ENCODE results near the gene RET. TPM values are rescaled to one million over a fixed set of nuclear protein-coding genes. Genes with fewer than 3 reads are reported as not detected.

RET gene
- total and polyA plus RNA-seq, 7 donors, result 1.8 to 6.5 (median 3.9) TPM; not detected in 2

DNA sequence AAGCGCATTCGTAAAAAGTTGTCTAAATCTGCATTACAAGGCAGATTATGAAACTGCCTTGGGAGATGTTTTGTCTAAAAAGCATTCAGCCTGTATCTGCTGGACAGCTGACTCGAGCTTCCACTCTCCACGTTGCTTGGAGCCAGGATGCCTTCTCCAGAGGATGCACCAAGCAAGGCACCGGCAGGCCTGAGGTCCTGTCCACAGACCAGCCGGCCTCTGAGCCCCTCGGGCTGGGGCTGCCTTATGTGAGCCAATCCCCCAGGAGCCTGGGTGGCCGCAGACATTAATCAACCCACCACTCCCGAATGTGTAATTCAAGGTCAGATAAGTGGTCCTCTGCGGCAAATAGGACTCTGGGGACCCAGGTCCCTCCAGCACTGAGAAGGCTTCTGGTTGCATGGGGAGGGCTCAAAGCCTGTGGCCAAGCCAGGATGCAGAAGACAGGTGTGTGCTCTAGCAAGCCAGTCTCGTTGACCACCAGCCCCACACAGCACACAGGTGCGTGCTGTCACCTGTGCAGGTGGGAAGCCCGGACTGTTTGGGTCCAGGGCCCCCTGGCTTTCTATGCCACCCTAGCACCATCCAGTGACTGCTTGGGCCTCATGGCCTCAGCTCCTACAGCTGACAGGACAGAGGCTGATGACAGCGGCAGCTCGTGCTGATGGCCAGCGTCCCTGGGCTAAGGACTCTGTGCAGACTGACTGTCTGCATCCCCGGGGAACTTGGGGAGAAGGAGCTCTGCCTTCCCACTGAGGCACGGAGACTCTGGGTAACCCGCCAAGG is 4.8 kb upstream of the RET start:
- Histone ChIP-seq H3K9me3 (no peaks in the 10 kb centered on the region), H3K4me3 (no peak overlapping the region), H3K4me1 (peaks cover 0 to 27% (median 17%) of the 10 kb centered on the region in 4 donors), H3K36me3 (no peaks in the 10 kb centered on the region), H3K27ac (no peak overlapping the region), H3K27me3 (peaks cover 7 to 32% (median 21%) of the 10 kb centered on the region in 3 donors)
- WGBS, 2 donors, result 84 to 87% methylated on average over 19 of the region's 19 CpGs
- DNase-seq, result no peak
- intact Hi-C loops (cut with DNase I), result no loop called here
- no peak for TF ChIP-seq EP300 (IDR thresholded peaks at IDR 0.05)
- TF ChIP-seq POLR2AphosphoS5 (IDR thresholded peaks at IDR 0.05), result no peak
- TF ChIP-seq, protein P1, sequence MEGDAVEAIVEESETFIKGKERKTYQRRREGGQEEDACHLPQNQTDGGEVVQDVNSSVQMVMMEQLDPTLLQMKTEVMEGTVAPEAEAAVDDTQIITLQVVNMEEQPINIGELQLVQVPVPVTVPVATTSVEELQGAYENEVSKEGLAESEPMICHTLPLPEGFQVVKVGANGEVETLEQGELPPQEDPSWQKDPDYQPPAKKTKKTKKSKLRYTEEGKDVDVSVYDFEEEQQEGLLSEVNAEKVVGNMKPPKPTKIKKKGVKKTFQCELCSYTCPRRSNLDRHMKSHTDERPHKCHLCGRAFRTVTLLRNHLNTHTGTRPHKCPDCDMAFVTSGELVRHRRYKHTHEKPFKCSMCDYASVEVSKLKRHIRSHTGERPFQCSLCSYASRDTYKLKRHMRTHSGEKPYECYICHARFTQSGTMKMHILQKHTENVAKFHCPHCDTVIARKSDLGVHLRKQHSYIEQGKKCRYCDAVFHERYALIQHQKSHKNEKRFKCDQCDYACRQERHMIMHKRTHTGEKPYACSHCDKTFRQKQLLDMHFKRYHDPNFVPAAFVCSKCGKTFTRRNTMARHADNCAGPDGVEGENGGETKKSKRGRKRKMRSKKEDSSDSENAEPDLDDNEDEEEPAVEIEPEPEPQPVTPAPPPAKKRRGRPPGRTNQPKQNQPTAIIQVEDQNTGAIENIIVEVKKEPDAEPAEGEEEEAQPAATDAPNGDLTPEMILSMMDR (IDR thresholded peaks at IDR 0.05), result no peak
- no peak for TF ChIP-seq POLR2A (IDR thresholded peaks at IDR 0.05)

DNA sequence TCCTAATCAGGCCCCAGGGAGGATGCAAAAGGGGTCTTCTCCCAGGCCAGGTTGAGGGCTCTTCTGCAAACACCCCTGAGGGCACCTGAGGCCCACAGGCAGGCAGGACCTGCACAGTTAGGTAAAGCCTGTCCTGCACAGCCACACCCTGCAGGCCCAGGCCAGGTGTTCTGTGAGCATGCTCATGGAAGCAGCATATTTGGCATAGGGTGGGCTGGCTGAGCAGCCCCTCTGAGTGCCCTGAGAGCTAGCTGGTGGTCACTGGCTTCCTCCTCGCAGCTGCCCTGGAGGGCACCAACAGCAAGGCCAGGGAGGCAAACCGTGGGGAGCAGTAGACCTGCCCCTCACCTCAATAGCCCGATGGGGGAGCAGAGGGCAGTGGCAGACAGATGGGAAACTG is 3.7 kb upstream of the RET start:
- H3K4me1 ChIP-seq, result peaks cover 0 to 32% (median 22%) of the 10 kb centered on the region in 4 donors

DNA sequence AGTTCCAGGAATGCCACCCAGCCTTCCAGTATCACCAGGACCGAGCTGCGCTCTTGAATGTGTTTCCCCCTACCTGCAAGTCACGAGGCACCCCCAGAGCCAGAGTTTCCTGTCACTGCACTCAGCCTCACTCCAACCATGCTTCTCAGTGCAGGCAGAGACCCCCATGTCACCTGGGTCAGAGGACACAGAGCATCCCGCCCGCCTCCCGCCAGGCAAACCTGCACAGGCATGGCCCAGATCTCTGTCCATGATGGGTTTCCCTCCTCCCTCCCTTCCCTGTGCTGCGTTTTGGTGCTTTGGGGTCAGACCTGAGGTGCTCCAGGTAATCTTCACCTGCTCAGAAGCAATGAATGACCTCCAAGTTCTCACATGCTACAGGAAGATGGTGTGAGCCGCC is 3.1 kb upstream of the RET start:
- Histone ChIP-seq H3K27me3 (peaks cover 10 to 48% (median 33%) of the 10 kb centered on the region in 3 donors), H3K9me3 (no peaks in the 10 kb centered on the region), H3K4me1 (peaks cover 0 to 27% (median 19%) of the 10 kb centered on the region in 4 donors), H3K27ac (no peak overlapping the region), H3K36me3 (no peaks in the 10 kb centered on the region), H3K4me3 (no peak overlapping the region)
- intact Hi-C loops (cut with DNase I), result no loop called here
- 89 to 91% methylated on average over 8 of the region's 8 CpGs for WGBS, 2 donors
- DNase-seq, result no peak
- TF ChIP-seq POLR2AphosphoS5 (IDR thresholded peaks at IDR 0.05) (no peak), EP300 (IDR thresholded peaks at IDR 0.05) (no peak), POLR2A (IDR thresholded peaks at IDR 0.05) (no peak)
- TF ChIP-seq, protein P1 (IDR thresholded peaks at IDR 0.05), result no peak

More for the DNA sequence above, 3.7 kb upstream of the RET start:
- TF ChIP-seq POLR2A (IDR thresholded peaks at IDR 0.05) (no peak), EP300 (IDR thresholded peaks at IDR 0.05) (no peak), POLR2AphosphoS5 (IDR thresholded peaks at IDR 0.05) (no peak)
- TF ChIP-seq, protein P1 (IDR thresholded peaks at IDR 0.05), result no peak
- WGBS, 2 donors, result 78 to 87% methylated on average over 3 of the region's 3 CpGs
- no peak overlapping the region for H3K4me3 ChIP-seq
- H3K27me3 ChIP-seq, result peaks cover 9 to 42% (median 28%) of the 10 kb centered on the region in 3 donors
- intact Hi-C loops (cut with DNase I), result no loop called here
- no peaks in the 10 kb centered on the region for H3K9me3 ChIP-seq
- DNase-seq, result no peak
- H3K27ac ChIP-seq, result no peak overlapping the region
- no peaks in the 10 kb centered on the region for H3K36me3 ChIP-seq

DNA sequence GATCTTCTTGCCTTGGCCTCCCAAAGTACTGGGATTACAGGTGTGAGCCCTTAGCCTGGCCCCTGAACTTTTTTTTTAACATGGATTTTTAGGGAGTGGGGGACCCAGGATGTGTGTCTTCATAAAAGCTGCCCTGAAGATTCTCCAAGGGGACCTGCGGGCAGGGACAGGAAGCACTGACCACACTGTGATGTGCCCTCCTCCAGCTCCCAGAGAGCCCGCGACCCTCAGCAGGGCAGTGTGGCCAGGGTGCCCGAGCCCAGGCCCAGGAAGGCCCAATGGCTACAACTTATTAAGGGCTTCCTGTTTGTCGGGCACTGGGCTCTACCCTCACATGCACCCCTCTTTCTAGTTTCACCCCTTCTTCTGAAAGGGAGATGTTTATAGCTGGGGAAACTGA is 2.5 kb upstream of the RET start:
- H3K4me1 ChIP-seq, result peaks cover 0 to 20% (median 14%) of the 10 kb centered on the region in 4 donors
- H3K27me3 ChIP-seq, result peaks cover 12 to 55% (median 34%) of the 10 kb centered on the region in 3 donors
- no peaks in the 10 kb centered on the region for H3K36me3 ChIP-seq
- TF ChIP-seq POLR2A (IDR thresholded peaks at IDR 0.05), result no peak
- no peak for TF ChIP-seq EP300 (IDR thresholded peaks at IDR 0.05)
- TF ChIP-seq POLR2AphosphoS5 (IDR thresholded peaks at IDR 0.05), result no peak
- TF ChIP-seq, protein P1 (IDR thresholded peaks at IDR 0.05), result no peak
- 89 to 90% methylated on average over 5 of the region's 5 CpGs for WGBS, 2 donors
- intact Hi-C loops (cut with DNase I), result no loop called here
- no peak for DNase-seq
- no peak overlapping the region for H3K27ac ChIP-seq
- no peaks in the 10 kb centered on the region for H3K9me3 ChIP-seq
- H3K4me3 ChIP-seq, result no peak overlapping the region

Measured in sigmoid colon (tissue), 7 donors.